ENCODE results near the gene PRICKLE3.
A peak's percentile ranks its signal among the peaks of the same experiment; 100 is the strongest.

Gene PRICKLE3, protein sequence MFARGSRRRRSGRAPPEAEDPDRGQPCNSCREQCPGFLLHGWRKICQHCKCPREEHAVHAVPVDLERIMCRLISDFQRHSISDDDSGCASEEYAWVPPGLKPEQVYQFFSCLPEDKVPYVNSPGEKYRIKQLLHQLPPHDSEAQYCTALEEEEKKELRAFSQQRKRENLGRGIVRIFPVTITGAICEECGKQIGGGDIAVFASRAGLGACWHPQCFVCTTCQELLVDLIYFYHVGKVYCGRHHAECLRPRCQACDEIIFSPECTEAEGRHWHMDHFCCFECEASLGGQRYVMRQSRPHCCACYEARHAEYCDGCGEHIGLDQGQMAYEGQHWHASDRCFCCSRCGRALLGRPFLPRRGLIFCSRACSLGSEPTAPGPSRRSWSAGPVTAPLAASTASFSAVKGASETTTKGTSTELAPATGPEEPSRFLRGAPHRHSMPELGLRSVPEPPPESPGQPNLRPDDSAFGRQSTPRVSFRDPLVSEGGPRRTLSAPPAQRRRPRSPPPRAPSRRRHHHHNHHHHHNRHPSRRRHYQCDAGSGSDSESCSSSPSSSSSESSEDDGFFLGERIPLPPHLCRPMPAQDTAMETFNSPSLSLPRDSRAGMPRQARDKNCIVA

DNA sequence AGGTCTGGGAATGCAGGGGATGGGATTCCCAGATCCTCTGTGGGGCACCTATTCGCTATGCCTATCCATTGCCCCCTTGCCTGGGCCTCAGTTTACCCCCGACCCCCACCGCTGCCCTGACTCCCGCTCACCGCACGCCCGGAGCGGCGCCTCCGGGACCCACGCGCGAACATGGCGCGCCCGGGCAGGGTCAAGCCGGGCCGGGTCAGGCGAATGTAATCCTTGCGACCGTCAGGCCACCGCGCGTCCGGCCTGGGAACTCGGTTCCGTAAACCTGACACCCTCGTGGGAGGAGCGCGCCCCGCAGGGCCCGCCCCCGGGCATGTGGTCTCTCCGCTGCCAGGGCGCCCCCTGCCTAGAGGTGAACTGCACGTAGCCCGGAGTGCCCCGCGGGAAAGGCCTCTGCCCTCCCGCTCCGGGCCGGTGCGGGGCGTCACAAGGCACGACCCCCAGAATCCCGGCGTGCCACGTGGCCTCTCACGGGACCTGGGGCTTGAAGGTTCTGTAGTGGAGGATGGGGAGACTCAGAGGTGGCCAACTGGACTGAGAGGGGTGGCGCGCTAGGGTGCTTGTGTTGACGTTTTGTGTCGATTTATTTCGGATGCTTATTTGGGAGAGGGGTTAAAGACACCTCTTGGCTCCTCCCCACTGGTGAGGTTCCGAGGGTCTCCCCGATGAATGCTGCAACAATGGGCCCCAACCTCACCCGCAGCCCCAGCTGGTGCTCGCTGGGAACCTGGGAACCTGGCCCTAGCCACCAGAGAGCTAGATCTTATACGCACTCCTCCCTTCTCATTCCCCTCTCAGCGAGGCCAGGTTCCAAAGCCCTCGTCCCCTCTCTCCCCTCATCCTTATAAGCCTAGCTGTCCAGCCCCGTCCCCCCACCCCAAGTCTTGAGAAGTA is at the start of gene PRICKLE3:
PRICKLE3 (minus strand) TSS at position 249 of the 903 bp plus-strand sequence; CDS start at position 173, 76 bp downstream.
- DNase-seq (ENCODE audit: low spot score), result peak; percentile 83

DNA sequence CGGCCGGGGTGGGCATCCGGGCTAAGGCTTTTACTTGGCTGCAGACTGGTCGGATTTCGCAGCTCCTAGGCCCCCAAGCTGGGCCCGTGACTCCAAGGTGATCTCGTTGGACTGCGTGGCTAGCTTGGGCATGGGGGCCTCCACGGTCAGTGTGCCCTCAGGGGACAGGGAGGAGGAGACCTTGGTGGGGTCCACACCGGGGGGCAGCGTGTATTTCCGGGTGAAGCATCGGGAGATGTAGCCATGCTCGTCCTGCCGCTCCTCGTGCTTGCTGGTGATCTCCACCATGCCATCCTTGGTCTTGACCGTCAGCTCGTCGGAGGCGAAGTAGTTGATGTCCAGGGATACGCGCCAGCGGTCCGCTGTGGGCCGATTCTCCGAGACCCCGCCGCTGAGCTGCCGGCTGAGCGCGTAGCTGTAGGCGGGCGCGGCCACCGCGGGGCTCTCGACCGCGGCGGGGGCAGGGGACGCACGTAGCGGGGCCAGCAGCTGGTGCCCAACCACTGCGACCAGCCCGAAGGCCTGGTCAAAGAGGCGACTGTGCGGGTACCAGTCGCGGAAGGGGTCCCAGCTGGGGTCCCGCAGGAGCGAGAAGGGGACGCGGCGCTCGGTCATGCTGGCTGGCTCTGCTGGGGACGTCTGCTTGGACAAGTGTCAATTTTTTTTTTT is 47.8 kb upstream of the PRICKLE3 start:
- DNase-seq (ENCODE audit: low spot score), result no peak

DNA sequence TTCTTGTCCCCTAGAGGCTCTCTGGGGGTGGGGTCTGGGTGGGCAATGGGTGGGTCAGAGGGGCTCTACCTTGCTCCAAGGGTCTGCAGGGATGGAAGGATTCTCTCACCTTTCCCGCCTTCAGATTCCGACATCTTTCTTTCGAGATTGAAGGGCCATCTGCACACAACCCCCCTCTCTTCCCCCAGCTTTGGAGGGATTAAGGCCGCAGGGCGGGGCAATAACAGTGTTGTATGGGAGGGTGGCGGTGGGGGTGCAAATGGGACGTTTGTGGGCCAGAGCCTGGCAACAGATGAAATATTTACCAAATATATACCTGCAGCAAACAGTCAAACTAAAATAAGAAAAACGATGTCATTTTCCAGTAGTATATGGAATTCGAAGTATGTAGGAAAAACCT is 47.0 kb upstream of the PRICKLE3 start, which contains the start of gene CACNA1F:
CACNA1F (minus strand) TSS at position 165 of the 400 bp plus-strand sequence; CDS start at position 134, 31 bp downstream.
- DNase-seq (ENCODE audit: low spot score), result no peak

DNA sequence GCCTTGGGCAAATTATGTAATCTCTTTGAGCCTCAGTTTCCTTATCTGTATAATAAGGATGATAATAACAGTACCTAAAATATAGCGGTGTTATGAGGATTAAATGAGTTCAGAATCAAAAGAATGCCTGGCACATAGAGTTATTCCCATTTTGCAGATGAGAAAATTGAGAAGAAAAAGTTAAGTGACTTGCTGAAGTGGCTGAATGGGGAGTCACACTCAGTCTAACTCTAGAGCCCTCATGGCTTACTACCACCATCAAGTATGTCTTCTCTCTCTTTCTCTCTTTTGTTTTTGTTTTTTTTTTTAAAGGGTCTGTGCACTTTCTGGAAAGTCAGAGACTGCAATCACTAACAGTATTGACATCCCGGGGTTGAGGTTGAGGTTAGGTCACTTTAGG is 46.4 kb upstream of the PRICKLE3 start:
- no peak for DNase-seq (ENCODE audit: low spot score)

- no peak for DNase-seq (ENCODE audit: low spot score)
Observed at GRCh38 chrX:49231333-49232000, 45.3 kb upstream of the PRICKLE3 start.

GRCh38 chrX:49230500-49231232 is 44.5 kb upstream of the PRICKLE3 start:
- DNase-seq (ENCODE audit: low spot score), result peak; percentile 63

- no peak for DNase-seq (ENCODE audit: low spot score)
Observed at GRCh38 chrX:49228185-49228584, 42.0 kb upstream of the PRICKLE3 start.

DNA sequence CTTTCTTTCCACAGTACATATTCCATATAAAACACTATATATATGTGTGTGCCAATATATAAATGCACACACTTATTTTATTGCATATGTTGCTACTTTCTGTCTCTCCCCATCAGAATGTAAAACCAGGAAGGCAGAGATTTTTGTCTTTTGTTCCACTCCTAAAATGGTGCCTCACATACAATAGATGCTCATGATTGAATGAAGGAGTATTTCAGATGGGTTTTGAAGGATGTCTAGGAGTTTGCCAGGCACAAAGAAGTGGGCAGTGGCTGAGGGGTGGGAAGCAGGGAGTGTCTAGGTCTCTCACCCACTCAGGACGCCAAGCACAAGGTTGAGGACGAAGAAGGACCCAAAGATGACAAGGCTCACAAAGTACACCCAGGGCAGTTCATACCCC is 41.6 kb upstream of the PRICKLE3 start:
- no peak for DNase-seq (ENCODE audit: low spot score)

DNA sequence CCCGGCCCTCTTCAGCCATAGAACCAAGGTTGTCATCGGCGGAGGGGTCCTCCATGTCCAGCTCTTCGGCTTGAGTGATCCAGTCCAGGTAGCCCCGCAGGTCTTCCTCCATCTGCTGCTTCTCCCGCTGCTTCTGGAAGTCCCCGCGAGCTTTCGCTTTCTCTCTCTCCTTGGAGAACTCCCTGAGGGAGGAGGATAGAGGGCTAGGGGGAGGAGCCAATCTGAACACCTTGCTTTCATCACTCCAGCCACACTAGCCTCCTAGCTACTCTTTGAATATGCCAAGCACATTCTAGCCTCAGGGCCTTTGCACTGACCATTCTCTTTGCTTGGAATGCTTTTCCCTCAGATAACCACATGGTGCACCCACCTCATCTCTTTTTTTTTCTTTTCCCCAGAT is 40.8 kb upstream of the PRICKLE3 start:
- DNase-seq (ENCODE audit: low spot score), result no peak

GRCh38 chrX:49225858-49226257 is 39.7 kb upstream of the PRICKLE3 start:
- DNase-seq (ENCODE audit: low spot score), result no peak

GRCh38 chrX:49221868-49222267 is 35.7 kb upstream of the PRICKLE3 start:
- DNase-seq (ENCODE audit: low spot score), result peak; percentile 22

- no peak for DNase-seq (ENCODE audit: low spot score)
Observed at GRCh38 chrX:49220100-49220499, 33.9 kb upstream of the PRICKLE3 start.

DNA sequence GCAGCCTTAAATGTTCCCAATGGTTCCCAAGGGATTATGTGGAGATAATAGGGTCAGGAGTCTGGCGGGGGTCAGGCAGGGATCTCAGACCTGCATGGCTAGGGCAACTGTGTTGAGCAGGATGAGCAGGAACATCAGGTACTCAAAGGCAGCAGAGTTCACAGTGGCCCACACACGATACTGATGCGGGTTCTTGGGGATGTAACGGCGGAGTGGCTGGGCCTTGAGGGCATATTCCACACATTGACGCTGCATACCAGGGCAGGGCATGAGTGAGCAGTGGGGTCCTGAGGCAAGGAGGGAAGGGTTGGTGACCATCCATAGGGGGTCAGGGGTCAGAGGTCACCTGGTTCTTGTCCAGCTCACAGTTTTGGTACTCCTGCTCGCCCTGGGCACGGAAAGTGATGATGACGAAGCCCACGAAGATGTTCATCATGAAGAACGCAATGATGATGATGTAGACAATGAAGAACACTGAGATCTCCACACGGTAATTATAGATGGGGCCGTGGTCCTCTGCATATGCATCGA is 28.9 kb upstream of the PRICKLE3 start:
- no peak for DNase-seq (ENCODE audit: low spot score)

- no peak for DNase-seq (ENCODE audit: low spot score)
Observed at GRCh38 chrX:49214416-49214815, 28.2 kb upstream of the PRICKLE3 start.

DNA sequence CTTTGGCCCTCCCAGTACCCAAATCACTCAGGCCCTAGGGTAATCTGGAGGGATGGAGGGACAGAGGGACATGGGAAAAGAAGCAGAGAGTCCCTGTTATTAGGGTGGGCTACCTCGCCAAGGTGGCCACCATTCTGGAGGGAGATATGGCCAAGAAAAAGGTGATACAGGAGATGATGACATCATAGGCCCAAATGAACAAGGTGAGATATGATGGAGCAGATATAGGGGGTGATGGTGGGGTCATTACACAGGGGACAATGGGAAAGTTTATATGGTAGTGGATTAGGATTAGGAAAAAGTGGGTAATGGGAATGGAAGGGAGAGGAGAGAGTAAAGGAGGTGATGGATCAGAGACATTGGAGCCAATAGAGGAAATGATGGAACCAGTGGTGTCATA is 26.7 kb upstream of the PRICKLE3 start:
- DNase-seq (ENCODE audit: low spot score), result no peak

DNA sequence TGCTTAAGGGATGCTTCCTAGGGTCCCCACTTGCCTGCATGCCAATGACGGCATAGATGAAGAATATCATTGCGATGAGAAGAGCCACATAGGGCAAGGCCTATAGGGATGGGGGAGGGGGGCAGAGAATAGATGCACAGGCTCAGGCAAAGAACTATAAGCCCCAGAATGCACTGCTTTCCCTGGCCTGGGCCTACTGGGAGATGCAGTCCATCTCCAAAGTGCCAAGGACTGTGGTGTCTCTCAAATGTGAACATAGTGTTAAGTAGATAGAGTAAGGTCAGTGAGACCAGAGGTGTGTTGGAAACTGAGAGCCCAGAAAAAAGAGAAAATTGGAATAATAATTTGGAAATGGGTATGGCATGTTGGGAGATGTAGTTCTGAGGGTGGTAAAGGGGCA is 26.0 kb upstream of the PRICKLE3 start:
- no peak for DNase-seq (ENCODE audit: low spot score)

DNA sequence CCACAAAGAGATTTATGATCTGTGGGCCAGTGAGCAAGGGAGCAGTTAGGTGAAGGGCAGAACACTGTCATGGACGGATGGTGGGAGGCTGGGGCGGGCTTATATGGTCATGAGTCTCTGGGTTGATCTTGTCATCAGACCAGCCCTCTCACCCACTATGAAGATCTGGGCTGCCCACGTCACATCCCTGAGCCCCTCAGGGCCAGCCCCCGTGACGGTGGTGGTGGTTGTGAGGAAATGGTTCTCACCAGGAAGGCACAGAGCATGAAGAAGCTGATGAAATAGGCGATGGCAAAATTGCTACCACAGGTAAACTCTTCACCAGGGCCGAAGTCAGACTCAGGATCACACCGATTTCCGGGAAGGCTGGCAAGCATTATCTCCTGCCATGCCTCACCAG is 24.9 kb upstream of the PRICKLE3 start:
- no peak for DNase-seq (ENCODE audit: low spot score)

DNA sequence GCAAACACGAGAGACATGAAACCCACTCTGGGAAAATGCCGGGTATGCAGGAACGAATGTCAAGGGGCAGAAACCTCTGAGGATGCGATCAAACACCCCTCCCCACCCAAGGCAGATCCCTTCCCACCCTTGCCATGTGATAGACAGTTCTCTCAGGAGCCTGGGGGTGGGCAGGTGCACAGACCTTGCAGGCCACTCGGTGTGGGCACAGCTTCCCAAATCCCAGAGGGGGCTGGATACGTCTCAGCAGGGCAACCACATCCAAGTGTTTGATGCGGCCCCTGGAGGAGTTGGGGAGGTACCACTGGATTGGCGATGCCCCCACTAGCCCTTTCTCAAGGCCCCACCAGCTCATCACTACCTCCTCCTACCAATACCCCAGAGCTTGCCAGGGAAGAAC is 24.2 kb upstream of the PRICKLE3 start:
- DNase-seq (ENCODE audit: low spot score), result no peak

DNA sequence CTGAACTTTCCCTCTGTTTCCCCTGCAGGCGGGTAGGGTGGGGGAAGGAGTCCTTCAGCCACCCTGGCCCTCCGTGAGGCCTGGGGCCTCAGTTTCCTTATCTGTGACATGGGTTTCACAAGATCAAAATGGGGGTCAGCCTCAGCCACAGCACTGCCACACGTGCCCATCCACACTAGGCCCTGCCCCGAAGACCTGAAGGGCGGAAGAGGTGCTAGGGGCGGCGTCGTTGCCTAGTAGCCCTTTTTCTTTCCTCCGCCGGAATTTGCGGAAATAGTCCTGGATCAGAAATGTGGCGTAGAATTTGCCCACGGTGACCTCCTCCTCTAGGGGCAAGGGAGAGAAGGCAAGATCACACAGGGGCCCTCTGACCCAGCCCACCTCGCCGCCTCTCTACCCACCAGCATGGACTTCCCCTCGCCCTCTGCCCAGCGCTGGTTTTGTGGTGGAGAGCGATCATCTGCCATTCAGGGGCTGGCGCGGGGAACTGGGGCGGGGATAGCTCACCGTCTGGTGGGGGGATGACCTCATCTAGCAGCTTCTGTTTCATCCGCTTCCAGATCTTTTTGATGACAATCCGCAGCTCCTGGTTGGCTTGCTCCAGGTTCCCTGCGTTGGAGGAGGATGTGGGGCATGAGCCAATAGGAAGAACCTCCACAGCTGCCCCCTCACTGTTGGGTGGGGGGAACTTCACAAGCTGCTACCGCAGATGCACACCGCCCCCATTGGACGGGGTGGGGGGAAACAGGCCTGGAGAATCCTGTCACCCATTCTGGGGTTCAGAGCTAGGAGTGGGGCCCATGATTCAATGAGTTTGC is 23.5 kb upstream of the PRICKLE3 start:
- no peak for DNase-seq (ENCODE audit: low spot score)

DNA sequence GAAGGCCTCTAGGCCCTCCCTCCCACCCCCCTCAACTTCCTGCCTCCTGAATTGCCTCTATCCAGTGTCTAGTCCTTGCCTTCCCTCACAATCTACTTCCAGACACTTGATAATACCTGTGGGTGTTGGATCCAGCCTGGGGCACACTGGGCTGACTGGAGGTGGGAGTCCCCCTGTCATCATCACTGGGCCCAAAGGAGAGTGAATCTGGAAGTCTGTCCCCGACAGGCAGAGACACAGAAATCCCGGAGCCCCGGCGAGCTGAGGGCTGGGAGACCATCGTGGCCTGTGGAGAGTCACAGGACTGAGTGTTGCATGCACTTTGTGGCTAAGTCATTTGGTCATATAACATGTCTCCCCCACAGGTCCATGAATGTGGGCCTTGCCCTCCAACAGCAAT is 22.2 kb upstream of the PRICKLE3 start:
- DNase-seq (ENCODE audit: low spot score), result no peak
